ENCODE measurements around the gene AKT3.

The AKT3 gene

DNA sequence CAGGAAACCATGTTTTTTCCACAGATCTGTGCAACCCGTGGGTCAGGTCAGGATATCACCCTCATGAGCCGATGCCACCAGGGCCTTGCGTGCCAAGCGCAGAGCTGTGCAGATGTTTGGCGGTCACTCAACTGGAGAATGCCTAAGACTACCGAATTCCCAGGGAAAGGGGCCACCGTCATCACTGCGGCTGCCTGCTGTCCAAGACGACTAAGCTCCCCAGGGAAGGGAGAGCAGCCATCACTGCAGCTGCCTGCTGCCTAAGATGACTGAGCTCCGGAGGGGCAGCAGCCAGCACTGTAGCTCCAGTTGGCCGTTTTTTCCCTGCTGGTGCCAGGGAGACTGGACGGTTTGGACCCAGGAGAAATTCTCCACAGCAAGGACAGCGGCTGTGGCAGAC is 31.1 kb downstream of the AKT3 start:
- no peak for TF ChIP-seq TCF12 (IDR thresholded peaks at IDR 0.05; ENCODE audit: low read depth)
- no peak for TF ChIP-seq EP300 (IDR thresholded peaks at IDR 0.05; ENCODE audit: borderline replicate concordance)
- TF ChIP-seq YY1 (IDR thresholded peaks at IDR 0.05; ENCODE audit: low read depth) = no peak
- TF ChIP-seq CREB1 (IDR thresholded peaks at IDR 0.05; ENCODE audit: low read depth) = no peak

DNA sequence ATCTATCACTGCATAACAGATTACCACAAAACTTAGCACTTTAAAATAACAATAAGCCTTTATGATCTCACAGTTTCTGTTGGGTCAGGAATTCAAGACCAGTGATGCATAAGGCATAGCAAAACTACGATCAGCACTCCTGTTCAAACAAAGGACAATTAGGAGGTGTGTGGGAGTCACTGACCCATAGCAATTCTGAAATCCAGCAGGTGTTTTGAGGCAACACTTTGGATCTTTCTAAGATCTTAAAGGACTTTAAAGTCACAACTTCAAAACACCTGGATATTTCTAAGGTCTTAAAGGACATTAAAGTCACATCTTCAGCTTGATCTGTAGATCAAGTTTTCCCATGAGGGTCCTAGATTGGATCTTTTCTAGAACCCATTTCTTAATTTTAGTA is 35.3 kb downstream of the AKT3 start:
- TF ChIP-seq ZBTB7A (IDR thresholded peaks at IDR 0.05; ENCODE audit: low read depth) (no peak), TCF12 (IDR thresholded peaks at IDR 0.05; ENCODE audit: low read depth) (no peak), FOXM1 (IDR thresholded peaks at IDR 0.05; ENCODE audit: borderline replicate concordance, low read depth) (no peak)
- TF ChIP-seq, protein P1, sequence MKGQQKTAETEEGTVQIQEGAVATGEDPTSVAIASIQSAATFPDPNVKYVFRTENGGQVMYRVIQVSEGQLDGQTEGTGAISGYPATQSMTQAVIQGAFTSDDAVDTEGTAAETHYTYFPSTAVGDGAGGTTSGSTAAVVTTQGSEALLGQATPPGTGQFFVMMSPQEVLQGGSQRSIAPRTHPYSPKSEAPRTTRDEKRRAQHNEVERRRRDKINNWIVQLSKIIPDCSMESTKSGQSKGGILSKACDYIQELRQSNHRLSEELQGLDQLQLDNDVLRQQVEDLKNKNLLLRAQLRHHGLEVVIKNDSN (IDR thresholded peaks at IDR 0.05) = no peak

DNA sequence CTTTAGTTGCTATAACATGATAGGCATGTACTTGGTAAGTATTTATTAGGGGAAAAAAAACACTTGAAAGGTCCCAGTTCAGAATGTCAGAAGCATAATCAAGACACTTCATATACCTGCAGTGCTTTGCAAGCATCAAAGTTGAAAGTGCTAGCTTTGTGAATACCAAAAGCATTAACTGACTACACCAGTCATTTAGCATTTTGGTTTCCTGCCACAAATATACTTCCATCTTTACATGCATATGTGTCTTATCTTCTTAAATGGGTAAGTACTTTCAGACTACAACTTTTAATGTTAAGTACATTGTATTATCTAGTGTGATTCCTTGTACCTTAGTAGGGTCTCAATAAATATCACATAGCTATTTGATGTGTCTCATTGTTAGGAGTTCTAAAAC is 43.7 kb downstream of the AKT3 start:
- TF ChIP-seq YY1 (IDR thresholded peaks at IDR 0.05; ENCODE audit: low read depth) = no peak

DNA sequence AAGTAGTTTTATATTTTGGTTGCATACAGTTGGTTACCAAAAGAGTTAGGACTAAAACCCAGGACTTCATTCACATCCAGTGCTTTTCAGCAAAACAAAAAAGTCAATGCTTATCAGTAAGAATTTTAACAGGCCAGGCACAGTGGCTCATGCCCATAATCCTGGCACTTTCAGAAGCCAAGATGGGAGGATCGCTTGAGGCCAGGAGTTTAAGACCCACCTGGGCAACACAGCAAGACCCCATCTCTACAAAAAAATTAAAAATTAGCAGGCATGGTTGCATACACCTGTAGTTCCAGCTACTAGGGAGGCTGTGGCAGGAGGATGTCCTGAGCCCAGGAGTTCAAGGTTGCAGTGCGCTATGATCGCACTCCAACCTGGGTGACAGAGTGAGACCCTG is 47.3 kb downstream of the AKT3 start:
- TF ChIP-seq FOXM1 (IDR thresholded peaks at IDR 0.05; ENCODE audit: borderline replicate concordance, low read depth) = no peak
- TF ChIP-seq, protein P2, sequence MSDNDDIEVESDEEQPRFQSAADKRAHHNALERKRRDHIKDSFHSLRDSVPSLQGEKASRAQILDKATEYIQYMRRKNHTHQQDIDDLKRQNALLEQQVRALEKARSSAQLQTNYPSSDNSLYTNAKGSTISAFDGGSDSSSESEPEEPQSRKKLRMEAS (IDR thresholded peaks at IDR 0.05) = no peak
- TF ChIP-seq YY1 (IDR thresholded peaks at IDR 0.05; ENCODE audit: low read depth) = no peak
- TF ChIP-seq EGR1 (IDR thresholded peaks at IDR 0.05) = no peak
- no peak for TF ChIP-seq CREB1 (IDR thresholded peaks at IDR 0.05; ENCODE audit: low read depth)
- no peak for TF ChIP-seq NFIC (IDR thresholded peaks at IDR 0.05)
- TF ChIP-seq TEAD4 (IDR thresholded peaks at IDR 0.05) = no peak

DNA sequence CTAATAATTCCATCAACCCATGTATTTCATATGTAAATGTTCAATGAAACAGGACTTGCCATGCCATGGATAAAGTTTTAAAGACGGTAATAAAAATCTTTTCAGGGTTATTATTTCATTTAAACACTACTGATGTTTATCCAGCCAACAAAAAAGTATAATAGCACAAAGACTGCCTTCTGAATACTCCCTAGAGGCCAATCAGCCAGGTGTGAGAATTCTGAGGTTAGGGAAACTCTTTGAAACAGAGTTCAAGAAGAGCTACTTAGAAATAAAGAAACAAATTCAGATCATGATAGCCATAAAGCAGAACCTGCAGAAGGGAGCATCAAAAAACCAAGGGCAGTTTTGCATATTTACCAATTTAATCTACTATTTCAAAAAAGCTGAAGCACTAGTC is 48.7 kb downstream of the AKT3 start:
- TF ChIP-seq YY1 (IDR thresholded peaks at IDR 0.05; ENCODE audit: low read depth) (no peak), CREB1 (IDR thresholded peaks at IDR 0.05; ENCODE audit: low read depth) (no peak), EGR1 (IDR thresholded peaks at IDR 0.05) (no peak), RAD21 (IDR thresholded peaks at IDR 0.05; ENCODE audit: low read depth) (no peak), TEAD4 (IDR thresholded peaks at IDR 0.05) (no peak), TAF1 (IDR thresholded peaks at IDR 0.05; ENCODE audit: low read depth) (no peak), FOXM1 (IDR thresholded peaks at IDR 0.05; ENCODE audit: borderline replicate concordance, low read depth) (no peak), CEBPB (IDR thresholded peaks at IDR 0.05) (no peak), TCF12 (IDR thresholded peaks at IDR 0.05; ENCODE audit: low read depth) (no peak), EP300 (IDR thresholded peaks at IDR 0.05; ENCODE audit: borderline replicate concordance) (no peak), ZBTB7A (IDR thresholded peaks at IDR 0.05; ENCODE audit: low read depth) (no peak), NFIC (IDR thresholded peaks at IDR 0.05) (no peak)
- TF ChIP-seq, protein P1 (IDR thresholded peaks at IDR 0.05) = no peak
- TF ChIP-seq, protein P2 (IDR thresholded peaks at IDR 0.05) = no peak
- TF ChIP-seq, protein P3, sequence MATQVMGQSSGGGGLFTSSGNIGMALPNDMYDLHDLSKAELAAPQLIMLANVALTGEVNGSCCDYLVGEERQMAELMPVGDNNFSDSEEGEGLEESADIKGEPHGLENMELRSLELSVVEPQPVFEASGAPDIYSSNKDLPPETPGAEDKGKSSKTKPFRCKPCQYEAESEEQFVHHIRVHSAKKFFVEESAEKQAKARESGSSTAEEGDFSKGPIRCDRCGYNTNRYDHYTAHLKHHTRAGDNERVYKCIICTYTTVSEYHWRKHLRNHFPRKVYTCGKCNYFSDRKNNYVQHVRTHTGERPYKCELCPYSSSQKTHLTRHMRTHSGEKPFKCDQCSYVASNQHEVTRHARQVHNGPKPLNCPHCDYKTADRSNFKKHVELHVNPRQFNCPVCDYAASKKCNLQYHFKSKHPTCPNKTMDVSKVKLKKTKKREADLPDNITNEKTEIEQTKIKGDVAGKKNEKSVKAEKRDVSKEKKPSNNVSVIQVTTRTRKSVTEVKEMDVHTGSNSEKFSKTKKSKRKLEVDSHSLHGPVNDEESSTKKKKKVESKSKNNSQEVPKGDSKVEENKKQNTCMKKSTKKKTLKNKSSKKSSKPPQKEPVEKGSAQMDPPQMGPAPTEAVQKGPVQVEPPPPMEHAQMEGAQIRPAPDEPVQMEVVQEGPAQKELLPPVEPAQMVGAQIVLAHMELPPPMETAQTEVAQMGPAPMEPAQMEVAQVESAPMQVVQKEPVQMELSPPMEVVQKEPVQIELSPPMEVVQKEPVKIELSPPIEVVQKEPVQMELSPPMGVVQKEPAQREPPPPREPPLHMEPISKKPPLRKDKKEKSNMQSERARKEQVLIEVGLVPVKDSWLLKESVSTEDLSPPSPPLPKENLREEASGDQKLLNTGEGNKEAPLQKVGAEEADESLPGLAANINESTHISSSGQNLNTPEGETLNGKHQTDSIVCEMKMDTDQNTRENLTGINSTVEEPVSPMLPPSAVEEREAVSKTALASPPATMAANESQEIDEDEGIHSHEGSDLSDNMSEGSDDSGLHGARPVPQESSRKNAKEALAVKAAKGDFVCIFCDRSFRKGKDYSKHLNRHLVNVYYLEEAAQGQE (IDR thresholded peaks at IDR 0.05; ENCODE audit: low read depth) = no peak

DNA sequence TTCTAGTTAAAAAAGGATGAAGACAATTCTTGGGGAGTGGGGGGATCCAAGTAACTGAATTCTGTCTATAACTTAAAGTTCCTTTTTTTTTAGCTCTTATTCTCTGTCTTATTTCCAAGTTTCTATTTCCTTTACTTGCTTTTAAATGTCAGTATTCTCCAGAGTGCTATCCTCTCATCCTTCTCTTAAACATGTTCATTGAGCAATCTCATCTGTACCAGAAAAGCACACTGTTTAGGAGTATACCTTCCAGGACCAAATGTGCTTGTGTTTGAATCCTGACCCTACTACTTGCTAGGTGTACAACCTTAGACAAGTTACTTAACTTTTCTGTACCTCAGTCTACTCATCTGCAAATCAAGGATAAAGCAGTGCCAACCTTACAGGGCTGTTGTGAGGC is 50.1 kb downstream of the AKT3 start:
- TF ChIP-seq, protein P2 (IDR thresholded peaks at IDR 0.05) = no peak
- TF ChIP-seq CREB1 (IDR thresholded peaks at IDR 0.05; ENCODE audit: low read depth) = no peak
- TF ChIP-seq CEBPB (IDR thresholded peaks at IDR 0.05) = no peak
- TF ChIP-seq, protein P1 (IDR thresholded peaks at IDR 0.05) = no peak
- TF ChIP-seq RAD21 (IDR thresholded peaks at IDR 0.05; ENCODE audit: low read depth) = no peak
- TF ChIP-seq TAF1 (IDR thresholded peaks at IDR 0.05; ENCODE audit: low read depth) = no peak
- no peak for TF ChIP-seq EP300 (IDR thresholded peaks at IDR 0.05; ENCODE audit: borderline replicate concordance)
- TF ChIP-seq TEAD4 (IDR thresholded peaks at IDR 0.05) = no peak
- TF ChIP-seq, protein P3 (IDR thresholded peaks at IDR 0.05; ENCODE audit: low read depth) = no peak
- TF ChIP-seq YY1 (IDR thresholded peaks at IDR 0.05; ENCODE audit: low read depth) = no peak
- no peak for TF ChIP-seq NFIC (IDR thresholded peaks at IDR 0.05)
- no peak for TF ChIP-seq ZBTB7A (IDR thresholded peaks at IDR 0.05; ENCODE audit: low read depth)
- no peak for TF ChIP-seq EGR1 (IDR thresholded peaks at IDR 0.05)
- no peak for TF ChIP-seq TCF12 (IDR thresholded peaks at IDR 0.05; ENCODE audit: low read depth)
- no peak for TF ChIP-seq FOXM1 (IDR thresholded peaks at IDR 0.05; ENCODE audit: borderline replicate concordance, low read depth)
